ENCODE data around the gene ASS1.

GRCh38 chr9:130463763-130464745 lies 19.3 kb downstream of the ASS1 start:
- TF ChIP-seq EZH2phosphoT487 (IDR thresholded peaks at IDR 0.05) (no peak), EZH2 (IDR thresholded peaks at IDR 0.05) (no peak)
- TF ChIP-seq, protein P1, sequence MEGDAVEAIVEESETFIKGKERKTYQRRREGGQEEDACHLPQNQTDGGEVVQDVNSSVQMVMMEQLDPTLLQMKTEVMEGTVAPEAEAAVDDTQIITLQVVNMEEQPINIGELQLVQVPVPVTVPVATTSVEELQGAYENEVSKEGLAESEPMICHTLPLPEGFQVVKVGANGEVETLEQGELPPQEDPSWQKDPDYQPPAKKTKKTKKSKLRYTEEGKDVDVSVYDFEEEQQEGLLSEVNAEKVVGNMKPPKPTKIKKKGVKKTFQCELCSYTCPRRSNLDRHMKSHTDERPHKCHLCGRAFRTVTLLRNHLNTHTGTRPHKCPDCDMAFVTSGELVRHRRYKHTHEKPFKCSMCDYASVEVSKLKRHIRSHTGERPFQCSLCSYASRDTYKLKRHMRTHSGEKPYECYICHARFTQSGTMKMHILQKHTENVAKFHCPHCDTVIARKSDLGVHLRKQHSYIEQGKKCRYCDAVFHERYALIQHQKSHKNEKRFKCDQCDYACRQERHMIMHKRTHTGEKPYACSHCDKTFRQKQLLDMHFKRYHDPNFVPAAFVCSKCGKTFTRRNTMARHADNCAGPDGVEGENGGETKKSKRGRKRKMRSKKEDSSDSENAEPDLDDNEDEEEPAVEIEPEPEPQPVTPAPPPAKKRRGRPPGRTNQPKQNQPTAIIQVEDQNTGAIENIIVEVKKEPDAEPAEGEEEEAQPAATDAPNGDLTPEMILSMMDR (IDR thresholded peaks at IDR 0.05) = no peak

All from neural progenitor cell (in vitro differentiated cells).